ENCODE measurements around the gene KDM1B.

KDM1B gene

DNA sequence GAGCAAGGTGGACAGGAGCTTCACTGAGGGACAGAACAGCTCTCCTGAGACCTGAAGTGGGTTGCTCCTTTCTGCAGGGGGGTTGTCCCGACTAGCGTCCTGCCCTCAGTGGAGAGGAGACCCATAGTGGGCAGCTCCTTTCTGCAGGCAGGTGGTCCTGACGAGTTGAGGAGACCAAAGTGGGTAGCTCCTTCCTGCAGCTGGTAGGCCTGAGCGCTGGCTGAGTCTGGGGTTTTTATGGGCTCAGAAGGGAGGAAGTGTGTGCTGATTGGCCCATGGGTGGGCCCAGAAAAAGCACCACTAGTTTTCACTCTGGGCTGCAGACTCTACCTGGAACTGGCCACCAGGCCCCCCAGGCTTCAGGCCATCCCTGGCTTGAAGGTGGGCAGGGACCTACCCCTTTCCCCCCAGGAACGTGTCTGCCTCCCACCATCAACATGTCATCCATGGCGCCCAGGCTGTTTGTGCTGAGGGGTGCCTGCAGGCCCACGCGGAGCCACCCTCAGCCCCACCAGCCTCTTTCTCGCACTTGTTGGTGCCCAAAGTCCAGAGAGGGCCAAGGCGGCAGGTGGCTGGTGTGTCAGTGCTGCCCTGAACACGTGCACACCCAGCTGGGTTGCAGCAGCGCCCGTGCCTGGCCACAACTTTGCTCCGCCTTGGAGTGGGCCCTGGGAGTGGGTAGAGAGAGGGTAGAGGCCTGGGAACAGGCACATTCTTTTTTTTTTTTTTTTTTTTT is 110.7 kb downstream of the KDM1B start:
- DNase-seq: no peak

DNA sequence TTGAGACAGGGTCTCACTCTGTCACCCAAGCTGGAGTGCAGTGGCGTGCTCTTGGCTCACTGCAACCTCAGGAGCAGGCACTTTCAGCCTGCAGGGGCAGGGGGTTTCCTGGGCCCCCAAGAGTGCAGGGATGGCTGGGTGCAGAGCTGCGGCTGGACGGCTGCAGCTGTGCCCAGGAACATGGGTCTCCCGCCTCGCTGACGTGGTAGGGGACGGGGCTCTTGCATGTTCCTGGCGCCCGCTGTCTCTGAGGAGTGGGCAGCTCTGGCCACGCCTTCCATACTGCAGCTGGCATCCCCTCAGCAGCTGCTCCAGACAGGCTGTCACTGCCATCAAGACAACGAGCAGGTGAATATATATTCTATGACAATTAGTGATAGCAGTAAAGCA is 111.3 kb downstream of the KDM1B start:
- no peak for DNase-seq

DNA sequence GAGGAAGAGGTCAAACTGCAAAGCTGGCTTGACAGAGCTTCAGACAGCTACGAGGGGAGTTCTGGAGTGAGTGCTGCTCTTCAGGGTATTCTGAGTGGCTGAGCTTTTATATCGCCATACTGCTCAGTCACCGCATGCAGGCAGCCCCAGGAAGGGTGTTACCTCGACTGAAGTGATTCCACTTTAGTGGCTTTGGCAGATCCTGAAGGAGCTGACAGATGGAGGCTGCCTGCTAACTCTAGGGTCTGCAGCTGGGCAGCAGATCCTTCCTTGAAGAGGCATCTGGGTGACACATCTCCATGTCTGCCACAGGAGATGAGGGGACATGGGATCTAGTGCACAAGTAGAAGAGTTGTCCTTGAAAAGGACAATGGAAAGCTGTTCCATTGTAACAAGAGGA is 112.8 kb downstream of the KDM1B start:
- DNase-seq: no peak

DNA sequence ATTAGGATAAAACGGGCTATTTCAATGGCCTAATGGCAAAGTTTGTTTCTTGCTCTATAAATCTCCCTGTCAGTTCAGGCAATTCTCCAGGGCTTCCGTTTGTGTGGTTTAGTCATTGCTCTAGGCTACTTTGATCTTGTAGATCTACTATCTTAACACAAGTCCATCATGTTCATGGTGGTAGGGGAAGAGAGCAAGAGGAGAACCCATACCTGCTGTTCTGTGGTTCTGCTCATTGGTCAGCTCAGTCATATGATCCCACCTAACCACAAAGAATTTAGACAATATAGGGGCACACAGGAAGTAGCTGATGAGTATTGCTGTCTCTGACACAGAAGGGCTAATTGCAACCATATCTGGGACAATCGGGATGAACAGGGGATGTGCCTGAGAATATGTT is 114.0 kb downstream of the KDM1B start:
- DNase-seq: peak; percentile 71

DNA sequence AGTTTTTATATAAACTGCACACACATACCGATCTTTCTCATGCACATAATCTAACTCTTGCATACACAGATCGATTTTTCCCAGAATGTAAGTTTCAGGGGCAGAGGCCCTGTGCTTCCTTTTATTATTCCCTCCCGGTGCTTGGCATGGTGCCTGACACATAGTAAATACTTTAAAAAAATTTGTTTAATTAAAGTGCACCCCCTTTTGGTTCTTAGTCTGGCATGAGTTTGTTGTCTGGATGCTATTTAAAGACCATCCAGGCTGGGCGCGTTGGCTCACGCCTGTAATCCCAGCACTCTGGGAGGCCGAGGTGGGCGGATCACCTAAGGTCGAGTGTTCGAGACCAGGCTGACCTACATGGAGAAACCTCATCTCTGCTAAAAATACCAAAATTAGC is 114.5 kb downstream of the KDM1B start:
- no peak for DNase-seq

DNA sequence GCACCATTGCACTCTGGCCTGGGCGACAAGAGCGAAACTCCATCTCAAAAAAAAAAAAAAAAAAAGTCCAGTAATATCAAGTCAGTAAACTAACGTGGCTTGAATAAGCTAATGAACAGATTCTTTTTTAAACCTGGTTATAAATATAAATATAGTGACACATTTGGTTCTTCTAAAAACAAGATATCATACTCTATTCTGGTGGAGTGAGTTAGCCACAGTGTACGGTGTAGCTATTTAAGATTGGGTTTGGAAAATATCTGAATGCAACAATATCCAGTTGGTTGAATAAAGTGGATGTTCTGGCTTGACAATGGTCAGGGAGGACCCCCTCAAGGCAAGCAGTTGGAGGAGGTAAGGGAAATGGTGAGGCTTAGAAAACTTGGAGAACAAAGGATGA is 115.0 kb downstream of the KDM1B start:
- no peak for DNase-seq
